Psoas muscle (tissue), 8 donors: ENCODE measurements around the gene HDAC1. TPM values are rescaled to one million over a fixed set of nuclear protein-coding genes. Genes with fewer than 3 reads are reported as not detected.
"Not testable (repeated sequence)": the region's sequence is repeated elsewhere in the genome, so short reads cannot be mapped to it uniquely, and the experiment has no call there.

Experiments used
- ATAC-seq, 4 donors: fragments of 200-7000 bp; cut with Tn5 transposase; one replicate each; pipeline ENCODE4 v1.9.1; 2020; ENCODE audit warnings: moderate library complexity in 3 of 4, mild to moderate bottlenecking in 2 of 4
- DNase-seq, 2 donors: peaks; one replicate each; pipeline ENCODE4 v3.0.0-alpha.2; 2020
- H3K27ac ChIP-seq: fragments of 200-600 bp; one replicate; pipeline ENCODE4 v1.8.0; 2022
- H3K27me3 ChIP-seq, 3 donors: fragments of 200-600 bp in 1 of 3; one replicate each; pipeline versions ENCODE4 v1.6.1 to v1.8.0; 2013 to 2022; ENCODE audit warnings: low read length in 2 of 3, mild to moderate bottlenecking in 2 of 3, moderate library complexity in 1 of 3; ENCODE audit not compliant: insufficient read depth in 3 of 3
- H3K36me3 ChIP-seq, 2 donors: fragments of 200-600 bp in 1 of 2; one replicate each; pipeline versions ENCODE4 v1.6.1 to v1.8.0; 2013 to 2022; ENCODE audit warnings: low read depth in 1 of 2, mild to moderate bottlenecking in 1 of 2, moderate library complexity in 1 of 2; ENCODE audit not compliant: insufficient read depth in 1 of 2
- H3K4me1 ChIP-seq: fragments of 200-600 bp; one replicate; pipeline ENCODE4 v1.8.0; 2022
- H3K4me3 ChIP-seq: fragments of 200-600 bp; one replicate; pipeline ENCODE4 v1.8.0; 2022; ENCODE audit warnings: mild to moderate bottlenecking
- H3K9me3 ChIP-seq: fragments of 200-600 bp; one replicate; pipeline ENCODE4 v1.8.0; 2022
- CTCF ChIP-seq: fragments of 200-600 bp; IDR thresholded peaks from one replicate; pipeline ENCODE4 v1.8.0; 2022; ENCODE audit warnings: antibody characterized with exemption
- WGBS, 3 donors: extraction: QIAGEN DNeasy Blood & Tissue Kit; methylation state at CpG; one replicate each; pipeline versions ENCODE4 v1.1.6 to v1.1.7; 2013; 5-methylcytosine and 5-hydroxymethylcytosine counted together
- intact Hi-C, 2 donors: fragments of 100-400 bp; cut with DNase I; formaldehyde crosslinking; loops; one replicate each; pipeline versions ENCODE4 v1.11.0 to v1.14.2; 2022
- polyA plus RNA-seq, 3 donors: library from polyadenylated mRNA; stranded (reverse); fragments of 200-250 nt; gene quantifications; one replicate each; pipeline ENCODE4 v1.2.3, GENCODE V29; 2013
- total RNA-seq, 4 donors: library from RNA; stranded (reverse); fragmentation: NEBNext Ultra II Directional in 2 of 4; extraction: Animal tissue kit (Norgen Biotek cat#: 25700) in 2 of 4; gene quantifications; one replicate each; pipeline versions ENCODE4 v1.2.1 to v1.2.4, GENCODE V29; 2021 to 2023
- donor health status: healthy with polysubstance abuse.
- donor health status: DM: no; HTN: no; CAD: no; lungs with moderate emphysema.
- donor health status: Bipolar disorder and iron deficiency.
- donor health status: healthy.
- donor health status: DM: yes; HTN: yes; CAD: no.
- donor health status: DM: no; HTN: no; CAD: no.
- donor health status: DM: no; HTN: no; CAD: no.
- donor health status: DM: yes; HTN: yes; CAD: no.

The HDAC1 gene
- total and polyA plus RNA-seq, 7 donors, result 11.8 to 23.1 (median 16.7) TPM

GRCh38 chr1:32352239-32352745 lies 60.4 kb downstream of the HDAC1 start:
- DNase-seq (no peak), ATAC-seq (peak in 1 of 4 donors; percentile 1)
- H3K36me3 ChIP-seq, result peaks cover 0 to 26% of the 10 kb centered on the region in 2 donors
- H3K27me3 ChIP-seq, result no peaks in the 10 kb centered on the region
- no peaks in the 10 kb centered on the region for H3K9me3 ChIP-seq
- H3K27ac ChIP-seq, result peak overlapping the region; percentile 92
- peak overlapping the region; percentile 83 for H3K4me3 ChIP-seq
- H3K4me1 ChIP-seq, result peaks cover 17% of the 10 kb centered on the region
- no peak for TF ChIP-seq CTCF
- WGBS, 3 donors, result 29 to 40% (median 38%) methylated on average over 8 of the region's 8 CpGs
- intact Hi-C loops, result no loop called here

GRCh38 chr1:32352831-32353383 lies 61.0 kb downstream of the HDAC1 start:
- Histone ChIP-seq H3K27ac (peak overlapping the region; percentile 92), H3K9me3 (no peaks in the 10 kb centered on the region), H3K4me1 (peaks cover 17% of the 10 kb centered on the region), H3K36me3 (peaks cover 0 to 26% of the 10 kb centered on the region in 2 donors), H3K4me3 (peak overlapping the region; percentile 83), H3K27me3 (no peaks in the 10 kb centered on the region)
- intact Hi-C loops, result no loop called here
- DNase-seq (peak in 1 of 2 donors; percentile 30), ATAC-seq (no peak)
- TF ChIP-seq CTCF, result no peak
- WGBS, 3 donors, result 73 to 90% (median 74%) methylated on average over 2 of the region's 2 CpGs

- intact Hi-C loops, result no loop called here
- Histone ChIP-seq H3K4me1 (peaks cover 17% of the 10 kb centered on the region), H3K27me3 (no peaks in the 10 kb centered on the region), H3K9me3 (no peaks in the 10 kb centered on the region), H3K4me3 (no peak overlapping the region), H3K36me3 (peaks cover 0 to 26% of the 10 kb centered on the region in 2 donors), H3K27ac (peak overlapping the region; percentile 30)
- ATAC-seq (no peak), DNase-seq (no peak)
- WGBS, 3 donors, result 52 to 59% (median 58%) methylated on average over 2 of the region's 2 CpGs
- no peak for TF ChIP-seq CTCF
These were observed 61.5 kb downstream of the HDAC1 start for GRCh38 chr1:32353431-32353830.

GRCh38 chr1:32353886-32354570 lies 62.1 kb downstream of the HDAC1 start:
- Histone ChIP-seq H3K9me3 (no peaks in the 10 kb centered on the region), H3K4me3 (no peak overlapping the region), H3K4me1 (peaks cover 17% of the 10 kb centered on the region), H3K27me3 (no peaks in the 10 kb centered on the region), H3K36me3 (peaks cover 0 to 27% of the 10 kb centered on the region in 2 donors), H3K27ac (peak overlapping the region; percentile 30)
- intact Hi-C loops, result no loop called here
- no peak for ATAC-seq
- no peak for TF ChIP-seq CTCF
- WGBS, 3 donors, result 39 to 48% (median 42%) methylated on average over 2 of the region's 2 CpGs
- peak in 1 of 2 donors; percentile 52 for DNase-seq

- H3K4me3 ChIP-seq, intact Hi-C loops, ATAC-seq, H3K27ac ChIP-seq, H3K27me3 ChIP-seq, DNase-seq, H3K9me3 ChIP-seq: not testable (repeated sequence)
- WGBS, 3 donors, result 89 to 98% (median 92%) methylated on average over 5 to 6 of the region's 6 CpGs
- Histone ChIP-seq H3K4me1 (peaks cover 17% of the 10 kb centered on the region), H3K36me3 (peaks cover 0 to 29% of the 10 kb centered on the region in 2 donors)
These were observed 63.9 kb downstream of the HDAC1 start for GRCh38 chr1:32355778-32356177.
